ENCODE results near the gene PTDSS2.

PTDSS2 gene

GRCh38 chr11:529728-530411 is 79.8 kb downstream of the PTDSS2 start:
- DNase-seq (ENCODE audit: low read depth in 2 of 3, low spot score in 2 of 3): no peak

- DNase-seq (ENCODE audit: low read depth in 2 of 3, low spot score in 2 of 3): no peak
These were observed 81.1 kb downstream of the PTDSS2 start for GRCh38 chr11:530960-531831.

DNA sequence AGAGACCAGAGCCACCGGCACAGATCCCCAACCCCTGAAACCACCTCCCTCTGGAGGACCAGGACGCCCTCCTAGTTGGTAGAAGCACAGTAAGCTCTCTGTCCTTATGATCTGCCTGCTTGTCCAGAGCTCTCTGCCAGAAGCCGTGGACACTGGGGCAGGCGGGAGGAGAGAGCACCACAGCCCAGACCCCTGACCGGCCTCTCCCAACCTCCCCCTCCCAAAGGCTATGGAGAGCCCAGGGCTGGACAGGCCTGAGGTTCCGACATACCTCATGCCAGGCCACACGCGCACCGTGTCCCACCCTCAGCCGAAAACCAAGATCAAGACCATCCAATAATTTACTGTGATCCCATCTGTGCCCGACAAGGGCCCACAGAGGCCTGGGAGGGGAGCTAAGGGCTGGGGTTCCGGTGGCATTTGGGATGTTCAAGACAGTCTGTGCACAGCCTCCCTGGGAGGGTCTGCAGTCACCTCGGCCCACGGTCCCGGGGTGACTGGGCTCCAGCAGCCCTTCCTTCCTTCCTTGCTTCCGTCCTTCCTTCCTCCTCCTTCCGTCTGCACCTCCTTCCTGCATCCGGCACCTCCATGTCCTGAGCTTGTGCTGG is 81.9 kb downstream of the PTDSS2 start:
- no peak for DNase-seq (ENCODE audit: low read depth in 2 of 3, low spot score in 2 of 3)

DNA sequence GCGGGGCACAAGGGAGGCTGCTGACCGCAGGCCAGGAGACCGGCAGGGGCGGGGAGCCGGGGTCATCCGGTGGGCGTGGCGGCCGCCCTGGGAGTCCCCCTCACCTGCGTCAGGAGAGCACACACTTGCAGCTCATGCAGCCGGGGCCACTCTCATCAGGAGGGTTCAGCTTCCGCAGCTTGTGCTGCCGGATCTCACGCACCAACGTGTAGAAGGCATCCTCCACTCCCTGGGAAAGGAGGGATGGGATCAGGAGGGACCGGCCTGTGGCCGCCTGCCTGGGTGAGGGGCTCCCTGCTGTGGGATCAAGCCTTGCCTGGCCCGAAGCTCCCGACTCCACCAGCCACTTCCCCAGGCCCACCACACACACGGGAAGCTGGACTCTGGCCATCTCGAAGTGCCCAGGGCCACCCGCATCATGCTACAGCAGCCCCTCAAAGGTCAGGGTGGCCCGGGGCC is 82.5 kb downstream of the PTDSS2 start:
- no peak for DNase-seq (ENCODE audit: low read depth in 2 of 3, low spot score in 2 of 3)

- DNase-seq (ENCODE audit: low read depth in 2 of 3, low spot score in 2 of 3): no peak
These were observed 83.0 kb downstream of the PTDSS2 start for GRCh38 chr11:532986-533585.

- DNase-seq (ENCODE audit: low read depth in 2 of 3, low spot score in 2 of 3): no peak
These were observed 83.7 kb downstream of the PTDSS2 start for GRCh38 chr11:533586-534395.

- no peak for DNase-seq (ENCODE audit: low read depth in 2 of 3, low spot score in 2 of 3)
These were observed 84.5 kb downstream of the PTDSS2 start for GRCh38 chr11:534396-535209.

DNA sequence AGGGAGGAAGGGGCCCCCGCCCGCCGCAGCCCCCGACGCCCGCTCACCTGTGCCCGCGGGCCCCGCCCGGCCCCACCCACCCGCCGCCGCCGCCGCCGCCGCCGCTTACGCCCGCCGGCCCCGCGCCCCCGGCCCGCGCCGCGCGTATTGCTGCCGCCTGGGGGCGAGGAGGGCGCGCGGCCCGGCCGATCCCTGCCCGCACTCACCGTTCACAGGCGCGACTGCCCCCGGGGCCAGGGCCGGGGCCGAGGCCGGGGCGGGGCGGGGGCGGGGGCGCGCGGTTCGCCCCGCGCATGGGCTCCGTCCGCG is 85.1 kb downstream of the PTDSS2 start:
- no peak for DNase-seq (ENCODE audit: low read depth in 2 of 3, low spot score in 2 of 3)

DNA sequence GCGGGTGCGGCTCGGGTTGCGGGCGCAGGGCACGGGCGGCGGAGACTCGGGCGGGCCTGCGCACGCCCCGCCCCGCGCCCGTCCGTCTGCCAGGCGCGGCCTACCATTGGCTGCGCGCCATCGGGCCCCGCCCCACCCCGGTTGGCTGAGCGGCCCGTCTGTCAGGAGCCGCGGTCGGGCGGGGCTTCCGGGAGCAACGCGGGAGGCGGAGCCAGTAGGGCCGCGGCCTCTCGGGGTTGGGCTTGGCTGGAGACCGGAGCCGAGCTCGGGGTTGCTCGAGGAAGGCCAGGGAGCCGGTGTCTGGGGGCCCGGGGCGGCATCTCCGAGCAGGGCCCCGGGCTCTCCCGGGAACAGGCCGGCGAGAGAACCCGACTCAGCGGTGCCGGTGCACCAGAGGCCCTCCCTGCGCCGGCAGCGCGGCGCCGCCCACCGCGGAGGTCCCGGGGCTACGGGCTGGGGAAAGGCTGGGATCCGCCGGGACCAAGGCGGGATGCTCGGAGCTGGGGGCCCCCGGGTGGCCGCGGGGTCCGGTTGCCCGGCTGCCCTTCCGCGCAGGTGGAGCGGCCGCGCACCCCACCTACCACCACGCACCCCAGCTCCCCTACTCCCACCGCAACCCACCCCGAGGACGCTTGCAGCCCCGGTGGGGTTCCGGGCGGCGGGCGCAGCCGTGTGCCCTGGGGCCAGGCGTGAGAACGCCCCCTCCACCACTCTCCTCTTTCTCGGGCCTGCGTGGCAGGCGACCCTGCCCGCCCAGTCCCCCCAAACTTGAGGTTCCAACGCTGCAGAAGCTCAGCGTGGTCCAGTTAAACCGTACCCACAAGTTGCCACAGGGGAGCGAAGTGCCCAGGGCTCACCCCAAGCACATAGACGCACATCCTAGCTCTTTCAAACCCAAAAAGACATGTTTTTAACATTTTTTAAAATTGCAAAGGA is 85.7 kb downstream of the PTDSS2 start, which contains the start of gene HRAS:
TSS of gene HRAS (minus strand) at position 58 of the 936 bp plus-strand sequence.
- DNase-seq (ENCODE audit: low read depth in 2 of 3, low spot score in 2 of 3): peak; percentile 83 to 94 (median 89)

GRCh38 chr11:536841-537621 is 87.0 kb downstream of the PTDSS2 start, which contains the start of gene LRRC56:
TSS of gene LRRC56 (plus strand) at chr11:537527. CDS start at chr11:540685, 3,158 bp downstream.
- peak; percentile 86 to 89 (median 86) for DNase-seq (ENCODE audit: low read depth in 2 of 3, low spot score in 2 of 3)

DNA sequence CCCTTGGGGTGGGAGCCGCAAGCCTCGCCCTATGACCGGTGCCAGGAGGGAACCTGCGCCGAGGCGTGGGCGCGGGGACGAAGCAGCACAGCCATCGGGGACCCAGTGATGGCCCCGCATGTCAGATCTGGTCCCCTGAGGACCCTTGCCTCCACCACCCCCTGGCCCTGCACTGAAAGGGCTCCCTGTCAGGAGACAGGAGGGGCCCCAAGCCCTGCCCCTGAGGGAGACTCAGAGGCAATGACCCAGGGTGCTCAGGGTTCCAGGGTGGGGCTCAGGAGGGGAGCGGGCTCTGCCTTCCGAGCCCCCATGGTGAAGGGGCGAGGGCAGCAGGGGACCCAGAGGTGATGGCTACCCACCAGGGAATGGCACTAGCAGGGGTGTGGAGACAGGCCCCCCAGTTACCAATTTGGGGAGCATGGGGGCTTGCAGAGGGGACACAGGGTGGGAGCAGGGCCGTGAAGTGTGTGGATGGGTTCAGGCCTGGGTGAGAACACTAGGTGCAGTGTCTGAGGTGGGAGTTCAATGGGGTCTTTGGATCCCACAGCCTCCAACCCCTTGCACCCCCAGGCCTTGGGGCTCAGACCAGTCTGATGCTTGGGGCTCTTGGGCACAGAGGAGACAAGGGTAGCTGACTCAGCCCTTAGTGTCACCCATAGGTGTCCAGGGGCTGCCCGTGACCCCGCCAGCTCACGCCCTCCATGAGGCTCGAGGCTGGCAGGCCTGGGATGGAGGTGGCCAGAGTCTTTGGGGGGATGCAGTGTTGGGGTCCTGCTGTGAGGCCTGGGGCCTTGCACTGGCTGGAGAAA is 87.7 kb downstream of the PTDSS2 start:
- DNase-seq (ENCODE audit: low read depth in 2 of 3, low spot score in 2 of 3): no peak

- DNase-seq (ENCODE audit: low read depth in 2 of 3, low spot score in 2 of 3): no peak
These were observed 88.5 kb downstream of the PTDSS2 start for GRCh38 chr11:538431-539051.

DNA sequence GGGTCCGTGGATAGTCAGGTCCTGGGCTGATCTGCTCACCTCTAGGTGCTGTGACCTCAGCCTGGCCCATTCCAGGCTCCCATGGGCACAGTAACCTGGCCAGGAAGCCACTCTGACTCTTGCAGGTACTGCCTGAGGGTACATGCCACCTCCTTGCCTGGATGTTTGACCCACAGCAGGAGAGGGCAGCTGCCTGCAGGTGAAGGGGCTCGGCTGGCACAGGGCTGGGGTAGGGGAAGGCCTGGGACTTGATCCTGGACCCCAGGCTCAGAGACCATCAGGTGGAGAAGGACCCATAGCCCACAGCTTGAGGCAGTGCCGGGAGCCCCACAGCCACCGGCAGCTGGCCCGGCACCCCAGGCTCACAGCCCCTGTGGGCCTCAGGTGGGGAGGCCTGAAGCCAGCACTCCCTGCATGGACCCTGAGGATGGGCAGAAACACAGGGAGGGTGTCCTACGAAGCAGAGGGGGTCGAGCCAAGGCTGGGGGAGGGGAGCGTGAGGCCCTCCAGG is 89.9 kb downstream of the PTDSS2 start:
- no peak for DNase-seq (ENCODE audit: low read depth in 2 of 3, low spot score in 2 of 3)

Data from activated CD8-positive, alpha-beta memory T cell treated with anti-CD3 and anti-CD28 coated beads for 48 hours (primary cell).